Hepatocyte (in vitro differentiated cells): ENCODE measurements around the gene MB21D2. TPM values are rescaled to one million over a fixed set of nuclear protein-coding genes. Genes with fewer than 3 reads are reported as not detected.
A peak's percentile ranks its signal among the peaks of the same experiment; 100 is the strongest.

ENCODE experiments used
- DNase-seq: peaks from one replicate; pipeline ENCODE4 v3.0.0-alpha.2; 2016; ENCODE audit warnings: low spot score
- H2AFZ ChIP-seq: fragments of 200-600 bp; sonication (generic); 2 replicates; pipeline ENCODE4 v1.6.0; 2016; ENCODE audit warnings: antibody characterized with exemption, mild to moderate bottlenecking
- H3K27ac ChIP-seq: fragments of 200-600 bp; sonication (generic); 2 replicates; pipeline ENCODE4 v1.5.1; 2016; ENCODE audit warnings: mild to moderate bottlenecking
- H3K27me3 ChIP-seq: fragments of 200-600 bp; sonication (generic); 2 replicates; pipeline ENCODE4 v1.6.1; 2016
- H3K36me3 ChIP-seq: fragments of 200-600 bp; sonication (generic); replicated peaks from 2 replicates; pipeline ENCODE4 v1.5.1; 2016; ENCODE audit warnings: low read depth; ENCODE audit not compliant: insufficient read depth
- H3K4me1 ChIP-seq: fragments of 200-600 bp; sonication (generic); 2 replicates; pipeline ENCODE4 v1.5.1; 2016; ENCODE audit warnings: mild to moderate bottlenecking, moderate library complexity; ENCODE audit not compliant: insufficient read depth
- H3K4me2 ChIP-seq: fragments of 200-600 bp; sonication (generic); 2 replicates; pipeline ENCODE4 v1.6.0; 2016
- H3K4me3 ChIP-seq: fragments of 200-600 bp; sonication (generic); 2 replicates; pipeline ENCODE4 v1.5.1; 2016; ENCODE audit warnings: mild to moderate bottlenecking
- H3K79me2 ChIP-seq: fragments of 200-600 bp; sonication (generic); 2 replicates; pipeline ENCODE4 v1.6.0; 2017; ENCODE audit warnings: mild to moderate bottlenecking
- H3K9me2 ChIP-seq: fragments of 200-600 bp; sonication (generic); replicated peaks from 2 replicates; pipeline ENCODE4 v1.6.0; 2017; ENCODE audit warnings: mild to moderate bottlenecking; ENCODE audit not compliant: insufficient read depth
- H3K9me3 ChIP-seq: fragments of 200-600 bp; sonication (generic); 2 replicates; pipeline ENCODE4 v1.5.1; 2016; ENCODE audit warnings: low read depth, mild to moderate bottlenecking
- H4K20me1 ChIP-seq: fragments of 200-600 bp; sonication (generic); 2 replicates; pipeline ENCODE4 v1.6.0; 2016; ENCODE audit warnings: mild to moderate bottlenecking; ENCODE audit not compliant: insufficient read depth, poor library complexity, severe bottlenecking
- EZH2 ChIP-seq: fragments of 200-600 bp; sonication (generic); IDR thresholded peaks from 2 replicates; pipeline ENCODE4 v1.6.1; 2016; ENCODE audit warnings: antibody characterized with exemption, mild to moderate bottlenecking, borderline replicate concordance
- EZH2phosphoT487 ChIP-seq: fragments of 200-600 bp; sonication (generic); IDR thresholded peaks from one replicate; pipeline ENCODE4 v1.6.1; 2018; ENCODE audit warnings: antibody characterized with exemption, mild to moderate bottlenecking, low read depth, moderate library complexity; ENCODE audit not compliant: unreplicated experiment, severe bottlenecking
- WGBS: methylation state at CpG from one replicate; pipeline ENCODE4 v1.1.6; 2016; ENCODE audit warnings: low lambda C conversion rate; ENCODE audit errors: missing lambda C conversion rate; 5-methylcytosine and 5-hydroxymethylcytosine counted together
- polyA plus RNA-seq: library from polyadenylated mRNA; unstranded; fragments of >200 nt; fragmentation: Nextera tagmentation; extraction: Ambion mirVana; gene quantifications from 2 replicates; pipeline ENCODE4 v1.2.1, GENCODE V29; 2016
- total RNA-seq: library from RNA; depleted of rRNA; stranded (reverse); fragments of >200 nt; gene quantifications from 2 replicates; pipeline ENCODE4 v1.2.3, GENCODE V29; 2014
- TF ChIP-seq, protein P1 (sequence below): fragments of 200-600 bp; sonication (generic); IDR thresholded peaks from 2 replicates; pipeline ENCODE4 v1.5.1; 2016; ENCODE audit warnings: antibody characterized with exemption, mild to moderate bottlenecking; ENCODE audit not compliant: poor library complexity

The MB21D2 gene
- total and polyA plus RNA-seq, 2 experiments from 2014 or later, result 9.1 to 22.1 TPM

DNA sequence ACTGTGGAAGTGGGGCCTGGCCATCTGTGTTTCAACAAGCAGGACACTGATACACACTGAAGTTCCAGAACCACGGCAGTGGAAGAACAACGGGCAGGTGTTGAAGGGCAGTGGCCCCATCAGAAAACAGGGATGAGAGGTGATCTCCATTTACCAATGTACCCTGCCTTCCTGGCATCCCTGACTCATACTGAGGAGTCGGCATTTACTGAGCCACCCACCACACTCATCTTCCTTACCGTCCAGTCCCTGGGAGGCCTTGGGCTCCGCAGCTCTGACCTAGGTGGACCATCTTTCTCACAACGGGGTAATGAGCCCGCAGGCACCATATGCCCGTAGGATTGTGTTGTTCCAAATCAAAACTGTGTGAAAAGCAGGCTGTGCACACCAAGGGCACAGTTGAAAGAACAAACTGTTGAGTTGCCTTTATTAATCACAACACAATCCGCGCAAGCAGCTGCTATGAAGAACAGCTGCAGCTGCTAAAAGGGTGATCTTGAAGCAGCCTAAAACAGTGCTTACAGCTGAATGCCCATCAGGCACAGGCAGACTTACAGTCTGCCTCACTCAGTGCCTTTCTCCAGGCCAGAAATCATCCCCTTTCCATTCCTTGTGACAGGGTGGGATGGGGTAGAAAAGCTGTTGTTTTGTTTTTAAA lies 12.9 kb downstream of the MB21D2 start:
- no peak for DNase-seq
- no peak overlapping the region for H3K4me3 ChIP-seq
- H3K9me3 ChIP-seq, result no peaks in the 10 kb centered on the region

DNA sequence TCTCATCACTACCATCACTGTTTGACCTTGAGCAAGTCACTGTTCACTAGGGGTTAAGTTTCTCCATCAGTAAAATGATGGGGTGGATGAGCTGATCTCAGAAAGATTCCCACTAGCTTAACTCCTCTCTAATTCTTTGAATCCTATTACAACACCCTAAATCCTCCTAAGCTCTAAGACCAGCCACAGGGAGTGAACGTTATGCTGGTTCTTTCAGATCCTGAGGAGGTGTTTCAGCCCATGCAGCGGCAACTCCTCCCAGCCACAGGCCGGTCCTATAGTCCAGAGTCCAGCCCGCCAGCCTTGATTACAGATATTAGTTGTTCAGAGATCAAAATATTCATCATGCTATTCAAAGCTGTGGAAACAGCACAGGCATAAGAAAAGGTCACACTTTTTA lies 15.1 kb downstream of the MB21D2 start:
- H3K4me3 ChIP-seq, result no peak overlapping the region
- H3K4me1 ChIP-seq, result peaks cover 24% of the 10 kb centered on the region
- DNase-seq, result peak; percentile 58
- H3K36me3 ChIP-seq, result no peaks in the 10 kb centered on the region
- no peak for TF ChIP-seq EZH2phosphoT487
- TF ChIP-seq, protein P1, sequence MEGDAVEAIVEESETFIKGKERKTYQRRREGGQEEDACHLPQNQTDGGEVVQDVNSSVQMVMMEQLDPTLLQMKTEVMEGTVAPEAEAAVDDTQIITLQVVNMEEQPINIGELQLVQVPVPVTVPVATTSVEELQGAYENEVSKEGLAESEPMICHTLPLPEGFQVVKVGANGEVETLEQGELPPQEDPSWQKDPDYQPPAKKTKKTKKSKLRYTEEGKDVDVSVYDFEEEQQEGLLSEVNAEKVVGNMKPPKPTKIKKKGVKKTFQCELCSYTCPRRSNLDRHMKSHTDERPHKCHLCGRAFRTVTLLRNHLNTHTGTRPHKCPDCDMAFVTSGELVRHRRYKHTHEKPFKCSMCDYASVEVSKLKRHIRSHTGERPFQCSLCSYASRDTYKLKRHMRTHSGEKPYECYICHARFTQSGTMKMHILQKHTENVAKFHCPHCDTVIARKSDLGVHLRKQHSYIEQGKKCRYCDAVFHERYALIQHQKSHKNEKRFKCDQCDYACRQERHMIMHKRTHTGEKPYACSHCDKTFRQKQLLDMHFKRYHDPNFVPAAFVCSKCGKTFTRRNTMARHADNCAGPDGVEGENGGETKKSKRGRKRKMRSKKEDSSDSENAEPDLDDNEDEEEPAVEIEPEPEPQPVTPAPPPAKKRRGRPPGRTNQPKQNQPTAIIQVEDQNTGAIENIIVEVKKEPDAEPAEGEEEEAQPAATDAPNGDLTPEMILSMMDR, result no peak
- TF ChIP-seq EZH2, result no peak
- H4K20me1 ChIP-seq, result no peaks in the 10 kb centered on the region
- H3K79me2 ChIP-seq, result peaks cover 79% of the 10 kb centered on the region
- no peaks in the 10 kb centered on the region for H3K9me3 ChIP-seq
- no peak overlapping the region for H2AFZ ChIP-seq
- WGBS, result 54% methylated on average over 4 of the region's 4 CpGs
- peak overlapping the region; percentile 67 for H3K27ac ChIP-seq
- peak overlapping the region; percentile 15 for H3K4me2 ChIP-seq
- no peaks in the 10 kb centered on the region for H3K27me3 ChIP-seq
- no peaks in the 10 kb centered on the region for H3K9me2 ChIP-seq

More for the DNA sequence above, 12.9 kb downstream of the MB21D2 start:
- Histone ChIP-seq H3K79me2 (peaks cover 75% of the 10 kb centered on the region), H3K27me3 (no peaks in the 10 kb centered on the region), H3K4me1 (peaks cover 24% of the 10 kb centered on the region), H3K36me3 (no peaks in the 10 kb centered on the region), H4K20me1 (no peaks in the 10 kb centered on the region), H3K4me2 (no peak overlapping the region), H2AFZ (no peak overlapping the region), H3K9me2 (no peaks in the 10 kb centered on the region), H3K27ac (no peak overlapping the region)
- no peak for TF ChIP-seq EZH2
- TF ChIP-seq EZH2phosphoT487, result no peak
- TF ChIP-seq, protein P1, result no peak
- 92% methylated on average over 10 of the region's 10 CpGs for WGBS

DNA sequence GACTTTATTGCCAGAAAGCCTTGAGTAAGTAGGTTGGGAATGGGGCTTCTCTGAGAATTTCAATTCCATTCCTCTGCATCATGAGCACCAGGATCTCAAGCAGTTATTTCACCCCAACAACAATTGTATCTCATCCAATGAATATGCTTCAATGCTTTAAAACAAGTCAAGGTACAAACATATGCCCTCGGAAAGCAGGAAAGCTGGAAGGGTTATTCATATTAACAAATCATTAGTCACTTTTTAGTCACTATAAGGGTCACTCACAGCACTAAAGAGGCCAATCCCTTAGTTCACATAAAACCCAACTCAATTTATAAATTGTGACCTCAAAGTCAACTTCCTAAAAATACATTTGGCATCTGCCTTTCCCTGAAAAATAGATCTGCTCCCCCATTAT lies 16.2 kb downstream of the MB21D2 start:
- Histone ChIP-seq H3K9me2 (no peaks in the 10 kb centered on the region), H3K9me3 (no peaks in the 10 kb centered on the region), H2AFZ (no peak overlapping the region), H3K79me2 (peaks cover 74% of the 10 kb centered on the region), H3K4me1 (peaks cover 21% of the 10 kb centered on the region), H3K27me3 (no peaks in the 10 kb centered on the region), H3K4me3 (no peak overlapping the region), H3K27ac (peak overlapping the region; percentile 67), H3K36me3 (no peaks in the 10 kb centered on the region), H4K20me1 (no peaks in the 10 kb centered on the region), H3K4me2 (no peak overlapping the region)
- no peak for TF ChIP-seq EZH2
- no peak for TF ChIP-seq EZH2phosphoT487
- TF ChIP-seq, protein P1, result no peak
- WGBS, result 75% methylated on average over 1 of the region's 1 CpG
- no peak for DNase-seq
